Rectal smooth muscle tissue (tissue), 1 donor: ENCODE results near the gene BLTP3B.

ENCODE experiments used
- H3K27ac ChIP-seq: one replicate; pipeline ENCODE4 v1.7.0; 2013; ENCODE audit warnings: low read depth, low read length, inconsistent platforms
- H3K27me3 ChIP-seq: one replicate; pipeline ENCODE4 v1.7.0; 2013; ENCODE audit warnings: low read length; ENCODE audit not compliant: control insufficient read depth, insufficient read depth
- H3K36me3 ChIP-seq: one replicate; pipeline ENCODE4 v1.7.0; 2013; ENCODE audit warnings: low read length; ENCODE audit not compliant: control insufficient read depth, insufficient read depth
- H3K4me1 ChIP-seq: one replicate; pipeline ENCODE4 v1.7.0; 2013; ENCODE audit warnings: low read length; ENCODE audit not compliant: control insufficient read depth, insufficient read depth
- H3K4me3 ChIP-seq: one replicate; pipeline ENCODE4 v1.7.0; 2013; ENCODE audit warnings: low read length
- H3K9ac ChIP-seq: one replicate; pipeline ENCODE4 v1.7.0; 2013; ENCODE audit warnings: low read length

Gene BLTP3B

DNA sequence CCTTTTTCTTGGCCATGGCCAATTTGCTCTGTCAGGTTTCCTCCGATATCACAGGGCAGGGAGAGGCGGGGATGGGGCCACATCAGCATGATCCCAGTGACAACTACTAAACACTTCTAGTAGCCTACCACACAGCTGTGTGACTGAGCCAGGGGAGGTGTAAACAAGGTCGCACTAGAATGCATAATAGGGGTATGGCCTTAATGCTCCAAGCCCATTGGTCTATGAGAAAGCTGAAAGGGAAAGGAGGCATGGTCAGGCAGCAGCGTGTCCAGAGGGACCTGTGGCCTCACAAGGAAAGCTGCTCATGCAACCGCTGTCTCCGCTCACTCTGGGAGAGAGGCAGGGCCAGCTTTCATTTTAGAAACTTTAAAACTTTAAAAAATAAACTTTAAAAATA lies 30.4 kb upstream of the BLTP3B start:
- Histone ChIP-seq H3K4me1 (no peaks in the 10 kb centered on the region), H3K4me3 (no peak overlapping the region), H3K36me3 (no peaks in the 10 kb centered on the region), H3K9ac (no peak overlapping the region), H3K27me3 (no peaks in the 10 kb centered on the region), H3K27ac (no peak overlapping the region)

DNA sequence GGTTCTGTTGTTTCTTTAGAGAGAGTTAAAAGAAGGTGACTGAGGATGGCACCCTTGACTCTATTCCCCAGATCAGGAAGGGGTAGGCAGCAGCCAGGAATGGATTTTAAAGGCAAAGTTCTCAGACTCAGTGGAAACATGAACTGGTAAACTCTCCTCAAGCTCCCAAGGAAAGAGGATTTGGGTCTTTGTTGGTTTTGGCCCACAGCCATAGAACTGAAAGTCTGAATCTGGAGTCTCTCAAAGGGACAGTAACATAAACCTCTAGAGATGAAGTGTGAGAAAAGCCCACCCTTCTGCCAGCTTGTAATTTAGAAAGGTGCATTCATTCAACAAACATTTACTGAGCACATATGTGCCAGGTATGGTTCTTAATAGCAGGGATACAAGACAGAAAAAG lies 28.6 kb upstream of the BLTP3B start:
- Histone ChIP-seq H3K4me1 (no peaks in the 10 kb centered on the region), H3K27me3 (no peaks in the 10 kb centered on the region), H3K9ac (no peak overlapping the region), H3K36me3 (no peaks in the 10 kb centered on the region), H3K4me3 (no peak overlapping the region), H3K27ac (no peak overlapping the region)

DNA sequence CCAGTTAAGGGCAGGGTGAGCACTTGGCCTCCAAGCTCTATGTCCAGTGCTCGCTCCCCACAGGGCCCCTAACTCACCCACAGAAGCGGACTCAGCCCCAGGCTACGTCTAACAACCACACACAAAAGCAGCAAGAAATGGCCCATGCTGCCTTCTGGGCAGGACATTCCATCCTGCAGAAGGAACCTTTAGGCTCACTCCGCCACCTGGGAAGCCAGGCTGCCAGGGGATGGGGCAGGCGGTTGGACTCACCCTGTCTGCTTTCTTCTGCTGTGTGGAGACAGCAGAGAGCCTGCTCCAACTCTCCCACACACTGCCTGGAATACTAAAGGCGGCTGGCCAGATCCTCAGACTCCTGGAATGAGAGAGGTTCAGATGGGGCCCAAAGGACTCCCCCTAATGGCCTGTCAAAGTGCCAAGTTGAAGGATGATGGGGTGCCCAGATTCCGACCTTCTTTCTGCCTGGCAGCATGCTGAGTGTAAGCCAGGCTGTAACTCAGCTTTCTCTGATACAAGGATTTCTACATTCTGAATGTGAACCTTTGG lies 27.7 kb upstream of the BLTP3B start:
- no peaks in the 10 kb centered on the region for H3K36me3 ChIP-seq

GRCh38 chr12:100169345-100169744 lies 26.7 kb upstream of the BLTP3B start:
- no peak overlapping the region for H3K27ac ChIP-seq
- H3K4me1 ChIP-seq = no peaks in the 10 kb centered on the region
- no peak overlapping the region for H3K4me3 ChIP-seq
- no peak overlapping the region for H3K9ac ChIP-seq
- no peaks in the 10 kb centered on the region for H3K27me3 ChIP-seq
- H3K36me3 ChIP-seq = no peaks in the 10 kb centered on the region

More for the DNA sequence above, 27.7 kb upstream of the BLTP3B start:
- no peaks in the 10 kb centered on the region for H3K27me3 ChIP-seq
- no peaks in the 10 kb centered on the region for H3K4me1 ChIP-seq
- no peak overlapping the region for H3K27ac ChIP-seq
- no peak overlapping the region for H3K9ac ChIP-seq
- H3K4me3 ChIP-seq = no peak overlapping the region

DNA sequence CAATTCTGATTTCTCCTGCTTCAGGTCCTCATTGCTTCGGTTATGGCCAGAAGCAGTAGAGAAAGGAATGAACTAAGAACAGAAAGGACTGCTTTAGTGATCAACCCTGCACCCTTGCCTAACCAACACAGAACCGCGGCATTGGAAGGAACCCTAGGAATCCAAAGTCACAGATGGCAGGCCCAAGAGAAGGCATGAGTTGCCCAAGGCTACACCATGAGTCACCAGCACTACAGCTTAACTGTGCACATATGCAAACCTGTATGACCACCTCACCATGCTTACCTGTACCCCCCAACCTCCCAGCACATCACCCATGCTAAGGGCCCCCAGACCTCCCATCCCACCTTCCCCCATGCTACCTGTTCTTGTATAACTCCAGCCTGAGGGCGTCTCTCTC lies 25.9 kb upstream of the BLTP3B start:
- Histone ChIP-seq H3K27me3 (no peaks in the 10 kb centered on the region), H3K4me3 (no peak overlapping the region), H3K9ac (no peak overlapping the region), H3K27ac (no peak overlapping the region), H3K36me3 (no peaks in the 10 kb centered on the region), H3K4me1 (no peaks in the 10 kb centered on the region)

GRCh38 chr12:100166232-100166631 lies 23.6 kb upstream of the BLTP3B start:
- H3K27me3 ChIP-seq = no peaks in the 10 kb centered on the region
- no peaks in the 10 kb centered on the region for H3K4me1 ChIP-seq
- H3K9ac ChIP-seq = no peak overlapping the region
- H3K27ac ChIP-seq = no peak overlapping the region
- no peak overlapping the region for H3K4me3 ChIP-seq
- no peaks in the 10 kb centered on the region for H3K36me3 ChIP-seq

- Histone ChIP-seq H3K4me1 (no peaks in the 10 kb centered on the region), H3K9ac (no peak overlapping the region), H3K36me3 (no peaks in the 10 kb centered on the region), H3K27me3 (no peaks in the 10 kb centered on the region), H3K4me3 (no peak overlapping the region), H3K27ac (no peak overlapping the region)
Observed at GRCh38 chr12:100165356-100165755, 22.7 kb upstream of the BLTP3B start.

DNA sequence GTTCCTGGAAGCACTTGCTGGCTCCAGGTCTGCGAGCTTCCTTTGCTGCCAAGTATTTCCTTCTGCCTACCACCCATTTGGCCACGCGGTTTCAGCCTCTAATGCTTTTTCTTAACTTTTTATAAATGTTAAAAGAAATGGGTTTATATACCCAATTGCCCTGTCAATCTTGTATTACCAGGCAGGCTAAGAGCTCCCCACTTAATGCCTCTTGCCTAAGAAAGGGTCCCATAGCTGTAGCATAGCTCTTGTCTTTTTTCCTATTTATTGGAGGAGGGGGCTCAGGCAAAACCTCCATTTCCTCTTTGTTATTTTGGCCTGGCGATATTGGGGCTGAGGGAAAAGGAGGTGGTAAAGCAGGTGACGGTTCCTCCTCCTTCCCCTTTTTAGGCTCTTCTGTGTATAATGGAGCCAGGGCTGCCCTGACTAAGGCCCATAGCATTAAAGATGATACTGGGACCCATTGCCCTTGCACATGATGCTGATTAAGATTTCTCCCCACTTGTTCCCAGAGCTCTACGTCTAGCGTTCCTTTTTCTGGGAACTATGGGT lies 21.6 kb upstream of the BLTP3B start:
- Histone ChIP-seq H3K4me3 (peak overlapping the region; percentile 39), H3K4me1 (no peaks in the 10 kb centered on the region), H3K36me3 (no peaks in the 10 kb centered on the region), H3K9ac (no peak overlapping the region), H3K27me3 (no peaks in the 10 kb centered on the region), H3K27ac (no peak overlapping the region)

DNA sequence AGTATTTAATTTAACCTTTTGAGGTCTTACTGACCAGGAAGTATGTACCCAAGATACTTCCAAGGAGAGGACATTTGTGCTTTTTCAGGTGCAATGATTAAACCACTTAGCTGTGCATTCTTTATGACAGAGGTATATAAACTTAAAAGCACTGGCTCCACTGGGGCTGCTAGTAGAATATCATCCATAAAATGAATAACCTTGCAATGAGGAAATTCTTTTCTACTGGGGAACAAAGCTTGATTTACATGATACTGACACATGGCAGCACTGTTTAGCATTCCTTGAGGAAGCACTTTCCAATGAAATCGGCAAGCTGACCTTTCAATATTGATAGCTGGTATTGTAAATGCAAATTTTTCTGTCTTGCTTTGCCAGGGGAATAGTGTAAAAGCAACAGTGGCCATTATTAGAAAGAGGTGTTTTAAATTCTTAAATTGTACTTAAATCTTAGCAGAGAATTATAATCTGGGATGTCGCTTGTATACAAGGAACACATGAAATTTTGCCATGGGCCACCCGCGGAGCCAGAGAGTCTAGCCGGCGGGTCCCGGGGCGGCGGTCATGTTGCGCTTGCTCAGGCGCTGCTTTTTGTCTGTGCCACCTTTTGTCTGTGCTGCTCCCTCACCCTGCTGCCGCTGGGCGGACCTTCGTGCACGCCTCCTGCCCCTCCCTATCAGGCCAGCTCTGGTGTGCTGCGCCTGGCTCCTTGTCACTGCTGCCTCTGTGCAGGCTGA lies 20.9 kb upstream of the BLTP3B start:
- H3K4me1 ChIP-seq = no peaks in the 10 kb centered on the region
- no peaks in the 10 kb centered on the region for H3K27me3 ChIP-seq
- no peaks in the 10 kb centered on the region for H3K36me3 ChIP-seq
- no peak overlapping the region for H3K27ac ChIP-seq
- no peak overlapping the region for H3K9ac ChIP-seq
- peak overlapping the region; percentile 39 for H3K4me3 ChIP-seq

- Histone ChIP-seq H3K36me3 (no peaks in the 10 kb centered on the region), H3K9ac (no peak overlapping the region), H3K4me1 (no peaks in the 10 kb centered on the region), H3K27me3 (no peaks in the 10 kb centered on the region), H3K27ac (no peak overlapping the region), H3K4me3 (no peak overlapping the region)
Observed at GRCh38 chr12:100159391-100160104, 16.9 kb upstream of the BLTP3B start.

GRCh38 chr12:100158535-100158934 lies 15.9 kb upstream of the BLTP3B start:
- H3K9ac ChIP-seq = no peak overlapping the region
- no peaks in the 10 kb centered on the region for H3K36me3 ChIP-seq
- no peaks in the 10 kb centered on the region for H3K4me1 ChIP-seq
- H3K27me3 ChIP-seq = no peaks in the 10 kb centered on the region
- H3K4me3 ChIP-seq = no peak overlapping the region
- H3K27ac ChIP-seq = no peak overlapping the region

GRCh38 chr12:100157427-100157821 lies 14.8 kb upstream of the BLTP3B start:
- H3K4me3 ChIP-seq = no peak overlapping the region
- no peak overlapping the region for H3K27ac ChIP-seq
- H3K4me1 ChIP-seq = no peaks in the 10 kb centered on the region
- H3K36me3 ChIP-seq = no peaks in the 10 kb centered on the region
- H3K27me3 ChIP-seq = no peaks in the 10 kb centered on the region
- H3K9ac ChIP-seq = no peak overlapping the region
